Naive B cell (primary cell): ENCODE measurements around the gene TRPV4. TPM values are rescaled to one million over a fixed set of nuclear protein-coding genes. Genes with fewer than 3 reads are reported as not detected.

Experiments used
- ATAC-seq, 2 donors: fragments of 150-1000 bp; cut with Tn5 transposase; 2 replicates each; pipeline ENCODE4 v1.10.0; 2021; ENCODE audit warnings: low read depth in 2 of 2, mild to moderate bottlenecking in 2 of 2, moderate library complexity in 2 of 2
- DNase-seq: peaks from one replicate; pipeline ENCODE4 v3.0.0; 2022
- H3K27ac Mint-ChIP-seq, 6 donors: one replicate each; pipeline ENCODE4 v1.8.0; 2020 to 2022; ENCODE audit warnings: mild to moderate bottlenecking in 6 of 6, mixed read lengths in 6 of 6, moderate library complexity in 5 of 6, inconsistent platforms in 2 of 6
- H3K27me3 Mint-ChIP-seq, 3 donors: one replicate each; pipeline ENCODE4 v1.8.0; 2021 to 2022; ENCODE audit warnings: mixed read lengths in 3 of 3, mild to moderate bottlenecking in 1 of 3
- H3K36me3 Mint-ChIP-seq, 2 donors: one replicate each; pipeline ENCODE4 v1.8.0; 2020 to 2022; ENCODE audit warnings: mixed read lengths in 2 of 2, inconsistent platforms in 1 of 2, mild to moderate bottlenecking in 1 of 2
- H3K4me1 Mint-ChIP-seq, 3 donors: one replicate each; pipeline ENCODE4 v1.8.0; 2020 to 2022; ENCODE audit warnings: mixed read lengths in 3 of 3, inconsistent platforms in 1 of 3, mild to moderate bottlenecking in 1 of 3, moderate library complexity in 1 of 3
- H3K4me3 Mint-ChIP-seq, 8 donors: one replicate each; pipeline ENCODE4 v1.8.0; 2020 to 2022; ENCODE audit warnings: mild to moderate bottlenecking in 8 of 8, mixed read lengths in 8 of 8, moderate library complexity in 8 of 8, inconsistent platforms in 2 of 8
- H3K9me3 Mint-ChIP-seq, 7 donors: one replicate each; pipeline ENCODE4 v1.8.0; 2020 to 2022; ENCODE audit warnings: mixed read lengths in 7 of 7, mild to moderate bottlenecking in 5 of 7, inconsistent platforms in 2 of 7, moderate library complexity in 1 of 7
- polyA plus RNA-seq, 6 donors: library from polyadenylated mRNA; unstranded; fragments of 300-500 nt; fragmentation: Illumina TruSeq; gene quantifications; one replicate each; pipeline ENCODE4 v1.2.3, GENCODE V29; 2021; ENCODE audit warnings: low read depth in 6 of 6

Gene TRPV4
- polyA plus RNA-seq, 6 donors from 2014 or later: not detected

DNA sequence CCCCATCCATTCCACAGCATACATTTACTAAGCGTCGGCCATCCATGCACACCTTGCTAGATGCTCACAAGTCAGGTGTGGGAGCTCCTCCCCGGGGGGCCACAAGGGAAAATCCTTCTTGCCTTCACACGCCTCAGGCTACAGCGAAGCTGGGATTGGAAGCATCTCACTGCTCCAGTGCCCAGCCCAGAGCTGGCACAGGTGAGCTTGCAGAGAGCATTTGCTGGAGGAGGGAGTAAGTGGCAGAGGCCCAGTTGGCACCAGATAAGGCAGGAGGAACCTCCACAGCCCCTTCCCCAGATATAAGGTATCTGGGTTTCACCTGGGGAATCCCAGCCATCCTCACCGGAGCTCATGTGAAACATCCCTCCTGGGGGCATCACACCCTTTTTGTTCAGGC is 1.8 kb downstream of the TRPV4 start:
- H3K27me3 Mint-ChIP-seq: peaks cover 39 to 61% (median 56%) of the 10 kb centered on the region in 3 donors
- ATAC-seq: no peak
- no peaks in the 10 kb centered on the region for H3K36me3 Mint-ChIP-seq
- no peak for DNase-seq
- H3K27ac Mint-ChIP-seq: no peak overlapping the region
- H3K9me3 Mint-ChIP-seq: peaks cover 0 to 2% (median 0%) of the 10 kb centered on the region in 7 donors
- no peak overlapping the region for H3K4me3 Mint-ChIP-seq
- peaks cover 0 to 4% (median 3%) of the 10 kb centered on the region in 3 donors for H3K4me1 Mint-ChIP-seq

GRCh38 chr12:109830718-109831117 is 2.5 kb downstream of the TRPV4 start:
- peaks cover 0 to 4% (median 3%) of the 10 kb centered on the region in 3 donors for H3K4me1 Mint-ChIP-seq
- peaks cover 39 to 66% (median 56%) of the 10 kb centered on the region in 3 donors for H3K27me3 Mint-ChIP-seq
- H3K9me3 Mint-ChIP-seq: peaks cover 0 to 2% (median 0%) of the 10 kb centered on the region in 7 donors
- no peaks in the 10 kb centered on the region for H3K36me3 Mint-ChIP-seq
- peak overlapping the region in 1 of 6 donors; percentile 45 for H3K27ac Mint-ChIP-seq
- ATAC-seq: no peak
- no peak overlapping the region for H3K4me3 Mint-ChIP-seq
- no peak for DNase-seq

DNA sequence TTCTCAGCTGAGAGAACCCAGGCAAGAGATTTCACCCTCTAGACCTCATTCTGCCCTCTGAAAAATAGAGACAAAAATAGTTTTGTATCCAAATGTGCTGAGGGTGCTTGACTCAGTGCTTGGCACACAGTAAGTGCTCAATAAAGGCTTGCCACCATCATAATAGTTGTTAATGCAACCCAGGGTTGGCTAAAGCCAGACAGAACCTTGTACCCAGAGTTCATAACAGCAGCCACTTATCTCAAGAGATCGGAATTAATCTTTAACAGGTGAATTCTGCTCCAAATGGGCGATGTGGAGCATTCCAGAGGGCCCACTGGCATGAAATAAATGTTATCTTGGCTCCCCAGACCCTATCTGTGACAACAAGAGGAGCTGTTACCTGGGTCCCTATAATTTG is 2.9 kb downstream of the TRPV4 start:
- DNase-seq (no peak), ATAC-seq (no peak)
- no peaks in the 10 kb centered on the region for H3K36me3 Mint-ChIP-seq
- H3K27me3 Mint-ChIP-seq: peaks cover 39 to 65% (median 52%) of the 10 kb centered on the region in 3 donors
- H3K4me1 Mint-ChIP-seq: peaks cover 0 to 4% (median 3%) of the 10 kb centered on the region in 3 donors
- H3K27ac Mint-ChIP-seq: no peak overlapping the region
- peaks cover 0 to 2% (median 0%) of the 10 kb centered on the region in 7 donors for H3K9me3 Mint-ChIP-seq
- H3K4me3 Mint-ChIP-seq: no peak overlapping the region

GRCh38 chr12:109829667-109830066 is 3.5 kb downstream of the TRPV4 start:
- Mint-ChIP-seq H3K4me1 (peaks cover 0 to 4% (median 3%) of the 10 kb centered on the region in 3 donors), H3K27ac (no peak overlapping the region), H3K4me3 (no peak overlapping the region), H3K27me3 (peaks cover 36 to 59% (median 46%) of the 10 kb centered on the region in 3 donors), H3K36me3 (no peaks in the 10 kb centered on the region), H3K9me3 (peaks cover 0 to 2% (median 0%) of the 10 kb centered on the region in 7 donors)
- ATAC-seq (no peak), DNase-seq (no peak)

GRCh38 chr12:109828754-109829511 is 4.3 kb downstream of the TRPV4 start:
- H3K27ac Mint-ChIP-seq: no peak overlapping the region
- H3K4me3 Mint-ChIP-seq: no peak overlapping the region
- peaks cover 38 to 52% (median 40%) of the 10 kb centered on the region in 3 donors for H3K27me3 Mint-ChIP-seq
- peaks cover 0 to 4% (median 3%) of the 10 kb centered on the region in 3 donors for H3K4me1 Mint-ChIP-seq
- no peak for DNase-seq
- peaks cover 0 to 2% (median 0%) of the 10 kb centered on the region in 7 donors for H3K9me3 Mint-ChIP-seq
- H3K36me3 Mint-ChIP-seq: no peaks in the 10 kb centered on the region
- ATAC-seq: no peak

- peak overlapping the region in 1 of 8 donors; percentile 24 for H3K4me3 Mint-ChIP-seq
- DNase-seq: no peak
- H3K27ac Mint-ChIP-seq: peak overlapping the region in 2 of 6 donors; percentile 3 to 37
- no peak for ATAC-seq
- H3K27me3 Mint-ChIP-seq: peaks cover 32 to 50% (median 38%) of the 10 kb centered on the region in 3 donors
- no peaks in the 10 kb centered on the region for H3K4me1 Mint-ChIP-seq
- no peaks in the 10 kb centered on the region for H3K36me3 Mint-ChIP-seq
- H3K9me3 Mint-ChIP-seq: peaks cover 0 to 2% (median 0%) of the 10 kb centered on the region in 7 donors
Observed at GRCh38 chr12:109827566-109828550, 5.3 kb downstream of the TRPV4 start.

GRCh38 chr12:109827080-109827479 is 6.1 kb downstream of the TRPV4 start:
- DNase-seq (no peak), ATAC-seq (no peak)
- Mint-ChIP-seq H3K4me1 (no peaks in the 10 kb centered on the region), H3K27ac (no peak overlapping the region), H3K4me3 (no peak overlapping the region), H3K9me3 (peaks cover 0 to 2% (median 0%) of the 10 kb centered on the region in 7 donors), H3K36me3 (no peaks in the 10 kb centered on the region), H3K27me3 (peaks cover 33 to 42% (median 40%) of the 10 kb centered on the region in 3 donors)

- no peak for DNase-seq
- Mint-ChIP-seq H3K36me3 (no peaks in the 10 kb centered on the region), H3K4me1 (no peaks in the 10 kb centered on the region), H3K4me3 (no peak overlapping the region), H3K9me3 (no peaks in the 10 kb centered on the region), H3K27ac (no peak overlapping the region), H3K27me3 (peaks cover 24 to 33% (median 24%) of the 10 kb centered on the region in 3 donors)
- no peak for ATAC-seq
Observed at GRCh38 chr12:109824731-109825130, 8.5 kb downstream of the TRPV4 start.

- Mint-ChIP-seq H3K4me3 (no peak overlapping the region), H3K27me3 (peaks cover 24 to 33% (median 26%) of the 10 kb centered on the region in 3 donors), H3K27ac (no peak overlapping the region), H3K9me3 (no peaks in the 10 kb centered on the region), H3K36me3 (no peaks in the 10 kb centered on the region), H3K4me1 (no peaks in the 10 kb centered on the region)
- no peak for ATAC-seq
- DNase-seq: no peak
Observed at GRCh38 chr12:109822951-109823411, 10.2 kb downstream of the TRPV4 start.

- Mint-ChIP-seq H3K4me1 (no peaks in the 10 kb centered on the region), H3K27ac (no peak overlapping the region), H3K4me3 (no peak overlapping the region), H3K36me3 (no peaks in the 10 kb centered on the region), H3K27me3 (peaks cover 19 to 34% (median 21%) of the 10 kb centered on the region in 3 donors), H3K9me3 (no peaks in the 10 kb centered on the region)
- DNase-seq (no peak), ATAC-seq (no peak)
Observed at GRCh38 chr12:109822416-109822815, 10.8 kb downstream of the TRPV4 start.

DNA sequence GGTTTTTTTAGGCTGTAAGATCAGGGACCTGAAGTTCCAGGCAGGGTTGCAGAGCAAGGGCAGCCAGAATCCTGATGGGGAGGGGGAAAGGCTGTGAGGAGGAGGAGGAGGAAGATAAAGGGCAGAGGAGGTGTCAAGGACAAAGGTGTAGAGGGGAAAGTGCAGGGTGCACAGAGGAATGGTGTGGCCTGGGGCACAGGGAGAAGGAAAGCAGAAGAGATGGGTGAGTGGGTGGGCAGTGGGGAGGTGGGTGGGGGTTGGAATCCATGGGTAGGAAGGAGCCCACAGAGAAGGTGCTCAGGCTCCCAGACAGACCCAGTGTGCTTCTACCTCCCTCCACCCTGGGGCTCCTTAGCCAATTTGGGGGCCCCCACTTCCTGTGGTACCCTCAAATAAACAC is 11.2 kb downstream of the TRPV4 start:
- H3K27me3 Mint-ChIP-seq: peaks cover 16 to 32% (median 20%) of the 10 kb centered on the region in 3 donors
- H3K36me3 Mint-ChIP-seq: no peaks in the 10 kb centered on the region
- H3K4me3 Mint-ChIP-seq: no peak overlapping the region
- H3K9me3 Mint-ChIP-seq: no peaks in the 10 kb centered on the region
- H3K27ac Mint-ChIP-seq: peak overlapping the region in 1 of 6 donors; percentile 27
- ATAC-seq (no peak), DNase-seq (no peak)
- no peaks in the 10 kb centered on the region for H3K4me1 Mint-ChIP-seq

DNA sequence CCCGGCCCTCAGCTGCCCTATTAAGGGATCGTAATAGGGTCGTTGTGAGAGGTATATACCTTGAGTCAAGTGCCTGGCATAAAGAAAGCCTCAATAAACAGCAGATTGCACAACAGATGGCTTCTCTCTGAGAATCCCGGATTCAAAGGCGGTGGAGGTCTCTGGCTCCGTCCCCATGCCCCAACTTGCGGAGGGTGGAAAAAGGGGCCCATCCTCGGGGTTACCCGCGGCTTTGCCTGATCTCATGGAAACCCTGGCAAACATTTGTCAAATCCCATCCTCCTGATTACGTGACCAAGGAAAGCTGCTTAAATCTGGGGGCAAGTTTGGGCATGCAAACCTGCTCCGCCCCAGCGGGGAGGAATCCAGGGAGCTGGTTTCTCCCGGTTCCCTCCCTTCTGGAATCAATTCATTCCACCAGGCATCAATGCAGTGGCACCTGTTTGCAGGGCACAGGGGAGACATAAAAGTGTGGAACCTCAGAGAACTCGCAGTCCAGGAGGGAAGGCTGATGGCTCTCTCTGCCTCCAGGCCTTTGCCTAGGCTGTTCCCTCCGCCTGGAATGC is 12.3 kb downstream of the TRPV4 start:
- DNase-seq (no peak), ATAC-seq (no peak)
- Mint-ChIP-seq H3K4me3 (no peak overlapping the region), H3K36me3 (no peaks in the 10 kb centered on the region), H3K4me1 (no peaks in the 10 kb centered on the region), H3K9me3 (no peaks in the 10 kb centered on the region), H3K27ac (no peak overlapping the region), H3K27me3 (peaks cover 16 to 23% (median 20%) of the 10 kb centered on the region in 3 donors)

DNA sequence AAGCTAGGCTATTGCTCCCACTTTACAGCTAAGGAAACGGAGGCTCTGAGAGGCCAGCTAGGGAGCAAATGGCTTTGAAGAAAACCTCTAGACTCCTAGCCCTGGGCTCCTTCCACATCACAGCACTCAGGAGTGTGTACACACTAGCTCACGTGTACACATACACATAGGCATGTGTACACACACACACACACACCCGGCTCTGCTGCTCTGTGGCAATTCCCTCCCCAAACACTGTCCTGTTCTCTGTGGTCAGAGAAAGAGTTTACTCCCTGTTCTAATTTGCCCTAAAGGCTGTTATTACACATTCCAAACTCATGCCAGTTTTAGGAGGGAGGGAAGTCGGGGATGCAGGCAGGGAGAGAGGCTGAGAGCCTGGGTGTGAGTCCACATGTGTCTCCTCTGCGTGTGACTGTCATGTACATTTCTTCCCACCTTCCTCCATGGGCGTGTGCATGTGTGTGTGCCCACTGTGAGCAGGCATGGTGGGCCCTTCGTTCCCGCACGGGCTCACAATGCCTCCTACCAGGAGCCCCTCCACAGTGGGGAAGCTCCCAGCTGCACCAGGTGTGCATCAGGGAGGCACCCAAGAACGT is 14.2 kb downstream of the TRPV4 start:
- H3K27me3 Mint-ChIP-seq: peaks cover 16 to 18% (median 17%) of the 10 kb centered on the region in 3 donors
- no peak for DNase-seq
- H3K4me1 Mint-ChIP-seq: no peaks in the 10 kb centered on the region
- no peak for ATAC-seq
- H3K4me3 Mint-ChIP-seq: no peak overlapping the region
- H3K9me3 Mint-ChIP-seq: no peaks in the 10 kb centered on the region
- no peaks in the 10 kb centered on the region for H3K36me3 Mint-ChIP-seq
- H3K27ac Mint-ChIP-seq: no peak overlapping the region
